ENCODE data around the gene KMT2B.
"Not testable (repeated sequence)": the region's sequence is repeated elsewhere in the genome, so short reads cannot be mapped to it uniquely, and the experiment has no call there.

KMT2B gene, protein sequence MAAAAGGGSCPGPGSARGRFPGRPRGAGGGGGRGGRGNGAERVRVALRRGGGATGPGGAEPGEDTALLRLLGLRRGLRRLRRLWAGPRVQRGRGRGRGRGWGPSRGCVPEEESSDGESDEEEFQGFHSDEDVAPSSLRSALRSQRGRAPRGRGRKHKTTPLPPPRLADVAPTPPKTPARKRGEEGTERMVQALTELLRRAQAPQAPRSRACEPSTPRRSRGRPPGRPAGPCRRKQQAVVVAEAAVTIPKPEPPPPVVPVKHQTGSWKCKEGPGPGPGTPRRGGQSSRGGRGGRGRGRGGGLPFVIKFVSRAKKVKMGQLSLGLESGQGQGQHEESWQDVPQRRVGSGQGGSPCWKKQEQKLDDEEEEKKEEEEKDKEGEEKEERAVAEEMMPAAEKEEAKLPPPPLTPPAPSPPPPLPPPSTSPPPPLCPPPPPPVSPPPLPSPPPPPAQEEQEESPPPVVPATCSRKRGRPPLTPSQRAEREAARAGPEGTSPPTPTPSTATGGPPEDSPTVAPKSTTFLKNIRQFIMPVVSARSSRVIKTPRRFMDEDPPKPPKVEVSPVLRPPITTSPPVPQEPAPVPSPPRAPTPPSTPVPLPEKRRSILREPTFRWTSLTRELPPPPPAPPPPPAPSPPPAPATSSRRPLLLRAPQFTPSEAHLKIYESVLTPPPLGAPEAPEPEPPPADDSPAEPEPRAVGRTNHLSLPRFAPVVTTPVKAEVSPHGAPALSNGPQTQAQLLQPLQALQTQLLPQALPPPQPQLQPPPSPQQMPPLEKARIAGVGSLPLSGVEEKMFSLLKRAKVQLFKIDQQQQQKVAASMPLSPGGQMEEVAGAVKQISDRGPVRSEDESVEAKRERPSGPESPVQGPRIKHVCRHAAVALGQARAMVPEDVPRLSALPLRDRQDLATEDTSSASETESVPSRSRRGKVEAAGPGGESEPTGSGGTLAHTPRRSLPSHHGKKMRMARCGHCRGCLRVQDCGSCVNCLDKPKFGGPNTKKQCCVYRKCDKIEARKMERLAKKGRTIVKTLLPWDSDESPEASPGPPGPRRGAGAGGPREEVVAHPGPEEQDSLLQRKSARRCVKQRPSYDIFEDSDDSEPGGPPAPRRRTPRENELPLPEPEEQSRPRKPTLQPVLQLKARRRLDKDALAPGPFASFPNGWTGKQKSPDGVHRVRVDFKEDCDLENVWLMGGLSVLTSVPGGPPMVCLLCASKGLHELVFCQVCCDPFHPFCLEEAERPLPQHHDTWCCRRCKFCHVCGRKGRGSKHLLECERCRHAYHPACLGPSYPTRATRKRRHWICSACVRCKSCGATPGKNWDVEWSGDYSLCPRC (N-terminal part only)

DNA sequence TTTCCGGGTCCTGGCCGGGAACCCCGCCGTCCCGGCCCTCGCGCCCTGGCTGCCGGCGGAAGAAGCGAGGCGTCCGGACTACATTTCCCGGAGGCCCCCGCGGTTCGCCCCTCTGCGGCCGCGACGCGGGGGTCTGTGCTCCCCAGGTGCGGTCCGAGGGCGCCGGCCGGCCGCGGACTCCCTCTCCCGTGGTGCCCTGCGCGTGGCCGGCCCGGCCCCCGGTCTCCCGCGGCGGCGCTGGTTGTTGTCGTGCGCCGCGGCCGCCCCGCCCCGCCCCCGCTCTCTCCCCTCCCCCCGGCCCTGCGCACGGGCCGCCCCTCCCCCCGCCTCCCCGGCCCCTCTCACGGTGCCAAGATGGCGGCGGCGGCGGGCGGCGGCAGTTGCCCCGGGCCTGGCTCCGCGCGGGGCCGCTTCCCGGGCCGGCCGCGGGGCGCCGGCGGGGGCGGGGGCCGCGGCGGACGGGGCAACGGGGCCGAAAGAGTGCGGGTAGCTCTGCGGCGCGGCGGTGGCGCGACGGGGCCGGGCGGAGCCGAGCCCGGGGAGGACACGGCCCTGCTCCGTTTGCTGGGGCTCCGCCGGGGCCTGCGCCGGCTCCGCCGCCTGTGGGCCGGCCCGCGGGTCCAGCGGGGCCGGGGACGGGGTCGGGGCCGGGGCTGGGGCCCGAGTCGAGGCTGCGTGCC is at the start of gene KMT2B:
Gene KMT2B, plus strand, starts transcription at position 339 of the 680 bp plus-strand sequence. Its CDS starts 16 bp downstream, at position 355.
- no peak for FAIRE-seq

DNA sequence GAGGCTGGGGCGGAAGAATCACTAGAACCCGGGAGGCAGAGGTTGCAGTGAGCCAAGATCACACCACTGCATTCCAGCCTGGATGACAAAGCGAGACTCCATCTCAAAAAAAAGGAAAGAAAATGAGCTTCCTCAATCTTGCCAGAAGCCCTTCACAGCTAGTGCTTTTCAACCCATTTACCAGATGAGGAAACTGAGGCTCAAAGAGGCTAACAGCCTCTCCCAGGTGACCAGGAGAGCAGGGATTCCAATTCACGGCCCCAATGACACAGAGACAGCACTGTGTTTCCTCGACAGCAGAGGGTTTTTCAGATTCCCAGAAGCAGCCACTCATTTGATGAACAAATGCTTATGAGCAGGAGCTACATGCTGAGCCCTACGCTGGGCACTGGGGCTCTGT is 48.2 kb upstream of the KMT2B start:
- FAIRE-seq = no peak

DNA sequence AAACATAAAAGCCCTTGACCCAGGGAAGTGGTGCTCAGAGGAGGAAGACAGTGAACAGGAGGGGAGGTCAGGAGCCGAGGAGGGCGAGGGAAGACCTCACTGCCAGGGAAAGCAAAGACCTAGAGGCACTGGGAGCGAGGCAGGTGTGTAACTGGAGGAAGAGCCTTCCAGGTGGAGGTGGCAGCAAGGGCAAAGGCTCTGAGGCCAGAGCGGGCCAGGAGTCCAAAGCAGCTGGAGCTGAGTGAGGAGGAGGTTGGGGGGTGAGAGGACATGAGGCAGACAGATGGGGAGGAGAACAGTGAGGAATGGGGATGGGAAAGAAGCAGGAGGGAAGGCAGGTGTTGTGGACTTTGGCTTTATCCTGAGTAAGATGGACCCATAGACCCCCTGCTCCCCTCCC is 47.8 kb upstream of the KMT2B start:
- no peak for FAIRE-seq

DNA sequence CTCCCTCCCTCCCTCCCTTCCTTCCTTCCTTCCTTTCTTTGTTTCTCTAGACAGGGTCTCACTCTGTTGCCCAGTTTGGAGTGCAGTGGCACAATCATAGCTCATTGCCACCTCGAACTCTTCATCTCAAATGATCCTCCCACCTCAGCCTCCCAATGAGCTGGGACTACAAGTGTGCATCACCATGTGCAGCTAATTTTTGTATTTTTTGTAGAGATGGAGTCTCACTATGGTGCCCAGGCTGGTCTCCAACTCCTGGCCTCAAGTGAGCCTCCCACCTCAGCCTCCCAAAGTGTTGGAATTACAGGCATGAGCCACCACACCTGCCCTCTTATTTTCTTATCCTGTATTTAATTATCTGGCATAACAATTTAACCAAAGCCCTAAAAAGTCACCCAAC is 47.1 kb upstream of the KMT2B start:
- FAIRE-seq = no peak

DNA sequence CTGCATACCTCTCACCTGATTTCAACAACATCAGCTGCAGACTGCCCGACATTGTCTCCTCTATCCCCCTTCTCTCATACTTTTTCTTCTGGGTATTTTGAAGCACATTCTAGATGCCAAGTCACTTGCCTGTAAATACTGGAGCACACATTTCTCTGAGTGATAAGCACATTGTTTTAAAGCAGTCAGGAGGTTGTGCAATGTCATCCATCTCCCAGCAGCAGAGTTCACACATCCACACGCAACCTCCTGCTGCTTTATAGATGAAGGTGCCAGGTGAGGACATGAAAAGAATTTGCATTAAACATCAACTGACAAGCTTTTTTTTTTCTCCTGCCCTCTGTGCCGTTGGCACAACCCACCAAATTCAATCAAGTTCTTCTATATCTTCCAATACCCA is 46.0 kb upstream of the KMT2B start:
- no peak for FAIRE-seq

DNA sequence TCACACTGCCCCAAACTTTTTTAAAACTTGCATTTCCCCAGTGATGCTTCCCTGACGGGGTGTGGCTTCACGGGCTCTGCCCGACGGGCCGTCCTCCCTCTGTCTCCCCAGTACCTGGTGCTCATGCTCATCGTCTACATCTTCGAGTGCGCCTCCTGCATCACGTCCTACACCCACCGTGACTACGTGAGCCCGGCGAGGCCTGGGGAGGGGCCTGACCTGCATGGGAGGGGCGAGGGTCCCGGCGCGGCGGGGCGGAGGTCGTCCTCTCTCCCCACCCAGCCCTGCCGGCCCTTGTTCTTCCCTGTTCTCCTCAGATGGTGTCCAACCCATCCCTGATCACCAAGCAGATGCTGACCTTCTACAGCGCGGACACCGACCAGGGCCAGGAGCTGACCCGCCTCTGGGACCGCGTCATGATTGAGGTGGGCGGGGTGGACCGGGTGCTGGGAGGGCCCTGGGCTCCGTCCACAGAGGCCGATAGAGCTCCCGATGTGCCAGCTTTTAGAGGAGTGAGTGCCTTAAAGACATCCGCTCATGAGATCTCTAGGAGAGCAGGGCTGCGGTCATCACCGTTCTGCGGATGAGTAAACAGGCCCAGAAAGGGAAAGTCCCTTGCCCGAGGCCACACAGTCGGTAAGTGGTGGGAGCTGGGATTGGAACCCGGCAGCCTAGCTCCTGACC is 44.5 kb upstream of the KMT2B start:
- FAIRE-seq = no peak

DNA sequence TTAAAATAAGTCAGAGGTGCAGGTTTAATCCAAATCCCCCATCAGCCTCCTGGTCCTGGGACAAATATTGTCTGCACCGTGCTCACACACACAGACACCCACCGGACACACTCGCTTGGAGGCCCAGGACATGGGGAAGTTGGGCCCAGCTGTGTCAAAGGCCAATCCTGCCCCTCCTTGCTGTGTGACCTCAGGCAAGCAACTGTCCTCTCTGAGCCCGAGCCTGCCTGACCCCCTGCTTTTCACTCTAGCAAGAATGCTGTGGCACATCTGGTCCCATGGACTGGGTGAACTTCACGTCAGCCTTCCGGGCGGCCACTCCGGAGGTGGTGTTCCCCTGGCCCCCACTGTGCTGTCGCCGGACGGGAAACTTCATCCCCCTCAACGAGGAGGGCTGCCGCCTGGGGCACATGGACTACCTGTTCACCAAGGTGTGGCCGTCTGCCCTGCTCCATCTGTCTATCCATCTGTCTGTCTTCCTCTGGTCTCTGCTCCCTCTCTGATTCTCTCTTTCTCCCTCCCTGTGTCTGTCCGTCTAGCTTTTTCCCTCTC is 42.1 kb upstream of the KMT2B start:
- no peak for FAIRE-seq

DNA sequence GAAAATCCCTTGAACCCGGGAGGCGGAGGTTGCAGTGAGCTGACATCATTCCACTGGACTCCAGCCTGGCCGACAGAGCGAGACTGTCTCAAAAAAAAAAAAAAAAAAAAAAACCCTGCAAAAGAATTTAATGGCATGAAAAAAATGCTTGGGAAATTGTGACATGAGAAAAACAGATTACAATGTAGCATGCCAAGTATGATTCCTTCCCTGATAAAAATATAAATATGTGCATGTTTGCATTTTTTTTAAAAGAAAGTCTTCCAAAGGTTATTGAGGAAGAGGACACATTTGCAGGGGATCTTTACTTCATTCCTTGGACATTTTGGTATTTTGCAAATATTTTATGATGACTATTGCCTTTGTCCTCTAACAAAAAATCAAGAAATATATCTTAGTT is 28.0 kb upstream of the KMT2B start:
- FAIRE-seq = no peak

DNA sequence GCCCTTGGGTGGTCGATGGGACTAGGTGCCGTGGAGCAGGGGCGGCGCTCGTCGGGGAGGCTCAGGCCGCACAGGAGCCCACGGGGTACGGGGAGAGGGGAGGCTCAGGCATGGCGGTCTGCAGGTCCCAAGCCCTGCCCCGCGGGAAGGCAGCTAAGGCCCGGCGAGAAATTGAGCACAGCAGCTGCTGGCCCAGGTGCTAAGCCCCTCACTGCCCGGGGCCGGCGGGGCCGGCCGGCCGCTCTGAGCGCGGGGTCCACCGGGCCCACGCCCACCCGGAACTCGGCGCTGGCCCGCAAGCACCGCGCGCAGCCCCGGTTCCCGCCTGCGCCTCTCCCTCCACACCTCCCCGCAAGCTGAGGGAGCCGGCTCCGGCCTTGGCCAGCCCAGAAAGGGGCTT is 26.7 kb upstream of the KMT2B start:
- FAIRE-seq = not testable (repeated sequence)

DNA sequence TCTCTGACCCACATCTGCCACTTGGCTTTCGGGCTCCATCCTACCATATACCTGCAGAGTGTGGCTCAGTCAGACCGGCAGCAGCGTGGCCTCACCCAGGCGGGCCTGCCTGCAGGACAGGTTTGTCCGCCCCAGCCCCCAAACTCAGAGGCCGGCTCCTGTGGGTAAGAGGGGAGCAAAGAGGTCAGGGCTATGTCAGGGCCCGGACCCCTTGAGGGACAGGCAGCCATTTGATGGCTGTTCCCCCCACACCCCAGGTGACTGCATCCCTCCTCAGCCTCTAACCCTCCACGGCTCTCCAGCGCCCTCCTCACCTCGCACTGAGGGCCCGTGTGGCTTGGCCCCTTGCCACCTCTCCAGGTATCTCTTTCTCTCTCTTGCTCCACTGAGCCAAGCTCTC is 25.8 kb upstream of the KMT2B start:
- no peak for FAIRE-seq

DNA sequence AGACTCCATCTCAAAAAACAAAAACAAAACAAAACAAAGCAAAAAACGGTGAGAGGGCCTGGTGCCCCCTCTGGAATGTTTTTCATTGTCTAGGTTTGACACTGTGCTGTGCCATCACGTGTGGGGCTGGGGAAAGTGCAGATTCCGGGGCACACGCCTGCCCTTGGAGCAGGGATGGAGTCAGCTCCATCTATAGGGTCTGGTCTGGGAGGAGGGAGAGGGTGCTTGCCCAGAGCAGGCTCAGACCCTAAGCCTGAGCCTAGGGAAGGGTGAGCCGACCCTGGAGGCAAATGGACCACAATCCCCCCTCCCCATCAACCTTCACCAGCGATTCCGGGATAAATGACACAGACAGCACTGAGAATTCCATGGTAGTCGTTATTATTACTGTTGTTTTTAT is 24.4 kb upstream of the KMT2B start:
- FAIRE-seq = no peak

DNA sequence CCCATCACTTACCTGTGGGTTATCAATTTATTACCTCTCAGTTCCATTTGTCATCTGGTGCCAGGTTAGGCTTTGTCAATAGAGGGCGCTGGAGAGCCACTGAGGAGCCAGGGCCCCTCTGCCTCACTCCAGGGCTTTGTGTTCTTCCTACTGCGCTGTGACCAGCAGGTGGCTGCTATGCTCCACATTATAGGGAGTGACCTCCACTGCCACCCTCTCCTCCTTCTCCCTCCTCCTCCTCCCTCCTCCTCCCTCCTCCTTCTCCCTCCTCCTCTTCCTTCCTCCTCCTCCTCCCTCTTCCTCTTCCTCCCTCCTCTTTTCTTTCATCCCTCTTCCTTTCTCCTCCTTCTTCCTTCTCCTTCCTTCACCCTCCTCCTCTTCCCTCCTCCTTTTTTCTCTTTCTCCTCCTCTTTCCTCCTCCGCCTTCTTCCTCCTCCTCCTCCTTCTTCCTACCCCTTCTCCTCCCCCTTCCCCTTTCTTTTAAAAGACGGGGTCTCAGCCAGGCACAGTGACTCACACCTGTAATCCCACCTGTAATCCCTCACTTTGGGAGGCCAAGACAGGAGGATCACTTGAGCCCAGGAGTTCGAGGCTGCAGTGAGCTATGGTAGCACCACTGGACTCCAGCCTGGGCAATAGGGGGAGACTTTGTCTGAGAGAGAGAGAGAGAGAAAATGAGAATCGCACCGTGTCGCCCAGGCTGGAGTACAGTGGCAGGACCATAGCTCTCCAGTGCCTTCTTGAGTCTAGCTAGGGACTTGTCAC is 23.8 kb upstream of the KMT2B start:
- no peak for FAIRE-seq

DNA sequence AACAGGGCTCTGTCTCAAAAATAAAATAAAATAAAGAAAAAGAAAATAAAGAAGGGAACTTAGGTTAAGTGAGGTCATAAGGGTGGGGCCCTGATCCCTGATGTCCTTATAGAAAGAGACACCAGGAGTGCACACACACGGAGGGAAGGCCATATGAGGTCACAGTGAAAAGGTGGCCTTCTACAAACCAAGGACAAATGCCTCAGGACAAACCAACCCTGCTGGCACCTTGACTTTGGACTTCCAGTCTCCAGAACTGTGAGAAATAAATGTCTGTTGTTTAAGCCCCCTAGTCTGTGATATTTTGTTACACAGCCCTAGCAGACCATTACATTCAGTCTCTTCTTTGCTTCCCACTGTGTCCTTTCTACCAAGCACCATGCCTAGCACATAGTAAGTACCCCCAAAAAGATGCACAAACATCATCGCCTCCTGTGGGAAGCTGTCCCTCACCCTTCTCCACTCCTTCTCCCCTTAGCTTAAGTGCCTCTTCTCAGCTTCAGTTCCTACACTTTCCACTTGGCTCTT is 21.8 kb upstream of the KMT2B start:
- no peak for FAIRE-seq

DNA sequence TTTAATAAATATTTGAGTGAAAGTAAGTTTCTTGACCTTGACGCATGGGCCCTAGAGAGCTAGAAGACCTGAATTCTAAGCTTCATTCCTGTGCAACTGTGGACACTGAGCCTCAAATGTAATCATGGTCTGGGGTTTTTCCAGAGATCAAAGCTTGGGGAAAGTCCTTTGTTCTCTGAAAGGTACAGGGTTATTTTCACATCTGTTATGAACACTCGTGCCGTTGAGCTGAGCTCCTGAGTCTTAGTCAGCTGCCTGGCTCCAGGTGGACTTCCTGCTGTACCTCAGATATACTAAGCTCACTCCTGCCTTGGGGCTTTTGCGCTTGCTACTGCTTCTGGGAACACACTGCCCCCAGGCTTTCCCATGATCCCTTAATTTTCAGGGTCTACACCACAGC is 21.0 kb upstream of the KMT2B start:
- FAIRE-seq = no peak

DNA sequence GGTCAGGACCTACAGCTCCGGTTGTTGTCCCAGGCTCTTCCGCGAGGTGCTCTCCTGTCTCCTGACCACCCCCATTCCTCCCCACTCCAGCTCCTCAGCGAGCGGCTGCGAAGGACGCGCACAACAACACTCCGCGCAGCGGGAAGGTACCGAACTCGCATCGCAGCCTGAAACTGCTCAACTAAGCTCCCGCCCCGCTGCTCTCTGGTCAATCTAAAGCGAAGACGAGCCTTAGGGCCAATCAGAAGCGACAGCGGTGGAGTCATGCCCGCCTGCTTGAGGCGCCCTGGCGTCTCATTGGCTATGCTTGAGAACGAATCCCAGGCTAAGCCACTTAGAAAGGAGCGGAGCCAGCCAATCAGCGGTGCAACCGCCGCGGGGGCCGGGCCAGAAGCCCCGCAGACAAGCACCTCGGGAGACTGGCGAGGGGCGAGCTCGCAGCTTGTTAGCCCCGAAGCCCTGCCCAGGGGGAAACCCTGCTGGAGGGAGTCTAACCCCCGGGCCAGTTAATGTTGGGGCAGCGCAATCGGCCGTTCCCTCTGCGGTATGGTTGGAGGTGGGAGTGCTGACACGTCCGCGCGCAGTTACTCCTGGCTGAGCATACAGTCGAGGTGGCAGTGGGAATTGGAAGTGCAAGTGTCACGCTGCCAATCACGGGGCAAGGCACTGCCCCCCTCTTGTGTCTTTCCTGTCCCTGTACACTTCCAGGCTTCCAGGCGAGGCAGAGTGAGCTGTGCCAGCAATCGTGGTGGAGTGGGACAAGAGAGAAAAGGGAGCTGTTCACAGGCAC is 15.4 kb upstream of the KMT2B start:
- no peak for FAIRE-seq

DNA sequence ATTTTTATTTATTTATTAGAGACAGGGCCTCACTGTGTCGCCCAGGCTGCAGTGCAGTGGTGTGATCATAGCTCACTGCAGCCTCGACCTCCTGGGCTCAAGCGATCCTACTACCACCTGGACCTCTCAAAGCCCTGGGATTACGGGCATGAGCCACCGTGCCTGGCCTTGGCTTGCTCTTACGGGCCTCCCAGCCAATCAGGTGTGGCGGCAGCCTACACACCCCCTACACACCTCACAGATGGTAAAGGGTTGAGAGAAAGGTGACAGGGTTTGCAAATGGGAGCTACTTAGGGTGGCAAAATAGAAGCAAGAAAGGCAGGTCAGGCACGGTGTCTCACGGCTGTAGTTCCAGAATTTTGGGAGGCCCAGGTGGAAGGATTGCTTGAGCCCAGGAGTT is 14.5 kb upstream of the KMT2B start:
- no peak for FAIRE-seq

DNA sequence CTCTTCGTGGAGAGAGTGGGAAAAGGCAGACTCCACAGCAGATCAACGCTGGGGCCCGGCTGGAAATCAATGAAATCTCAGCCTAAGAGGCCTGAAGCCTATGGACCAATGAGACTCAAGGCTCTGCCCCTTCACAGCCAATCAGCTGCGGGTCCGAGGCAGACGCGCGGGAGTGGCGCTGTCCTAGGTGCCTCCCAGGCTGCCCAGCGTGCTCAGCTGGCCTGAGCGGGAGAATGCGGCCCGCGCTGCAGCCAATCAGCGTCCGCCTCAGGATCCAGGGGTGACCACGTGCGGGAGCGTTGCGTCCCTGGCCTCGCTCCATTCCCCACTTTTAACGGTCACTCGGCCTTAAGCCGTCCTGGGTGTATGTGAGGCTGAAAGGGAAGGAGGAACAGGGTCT is 13.6 kb upstream of the KMT2B start, which contains the start of gene ZBTB32:
Gene ZBTB32, plus strand, starts transcription at position 341 of the 400 bp plus-strand sequence. CDS start 10,069 bp downstream, outside the sequence.
- no peak for FAIRE-seq

DNA sequence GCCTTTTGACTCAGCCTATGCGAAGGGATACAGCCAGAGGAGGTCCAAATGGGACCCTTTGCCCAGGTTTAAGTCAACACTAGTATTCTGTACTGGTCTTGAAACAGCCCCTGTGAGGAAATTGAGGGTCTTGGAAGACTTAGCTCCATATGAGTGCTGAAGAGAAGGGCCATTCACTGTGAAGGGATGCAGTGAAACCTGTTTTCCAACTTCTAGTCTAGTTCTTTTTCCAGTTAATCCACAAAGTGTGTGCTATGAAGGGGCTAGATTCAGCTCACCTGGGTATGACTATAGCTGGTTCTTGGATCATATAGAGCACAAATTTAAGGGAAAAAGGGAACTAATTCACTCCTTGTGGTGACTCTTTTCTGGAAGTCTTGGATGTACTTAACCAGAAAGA is 9.4 kb upstream of the KMT2B start:
- no peak for FAIRE-seq

Data from colon (tissue), 2 donors.